Measurements from ENCODE around the gene PGK2.

The PGK2 gene

GRCh38 chr6:49743429-49743828 is 43.7 kb downstream of the PGK2 start:
- FAIRE-seq: no peak
- TF ChIP-seq PAX5 (IDR thresholded peaks at IDR 0.05; ENCODE audit: insufficient read depth, low read length, severe bottlenecking) (no peak), POU2F2 (IDR thresholded peaks at IDR 0.05; ENCODE audit: low read depth, low read length) (no peak), POLR2AphosphoS5 (IDR thresholded peaks at IDR 0.05; ENCODE audit: low read depth, low read length) (no peak), POLR2A (IDR thresholded peaks at IDR 0.05; ENCODE audit: low read depth, low read length) (no peak)
- no peak for DNase-seq (ENCODE audit: insufficient read length, low spot score)

DNA sequence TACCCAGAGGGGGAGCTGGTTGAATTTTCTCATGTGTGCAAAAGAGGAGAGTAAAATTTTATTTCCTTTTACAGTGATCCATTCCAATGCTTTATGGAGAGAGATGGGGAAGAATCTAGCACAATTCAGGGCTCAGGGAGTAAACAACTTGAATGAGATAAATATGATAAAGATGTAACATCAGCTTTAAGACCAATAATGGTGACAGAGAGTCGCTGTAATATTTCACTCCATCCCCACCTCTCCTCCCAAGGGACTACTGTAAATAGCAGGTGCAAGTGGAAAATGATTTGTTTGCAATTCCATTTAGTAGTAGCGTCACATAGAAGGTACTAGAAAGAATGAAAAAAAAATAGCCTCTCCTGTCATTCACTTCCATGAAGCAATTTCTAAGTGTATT is 47.7 kb downstream of the PGK2 start:
- TF ChIP-seq SPI1 (IDR thresholded peaks at IDR 0.05; ENCODE audit: low read depth, low read length): no peak
- no peak for TF ChIP-seq PAX5 (IDR thresholded peaks at IDR 0.05; ENCODE audit: insufficient read depth, low read length, severe bottlenecking)
- TF ChIP-seq TAF1 (IDR thresholded peaks at IDR 0.05; ENCODE audit: low read depth, low read length): no peak
- TF ChIP-seq POLR2AphosphoS5 (IDR thresholded peaks at IDR 0.05; ENCODE audit: low read depth, low read length): no peak
- no peak for TF ChIP-seq POLR2A (IDR thresholded peaks at IDR 0.05; ENCODE audit: low read depth, low read length)
- TF ChIP-seq POU2F2 (IDR thresholded peaks at IDR 0.05; ENCODE audit: low read depth, low read length): no peak
- no peak for FAIRE-seq
- DNase-seq (ENCODE audit: insufficient read length, low spot score): no peak

GRCh38 chr6:49736017-49736508 is 51.0 kb downstream of the PGK2 start:
- FAIRE-seq (no peak), DNase-seq (ENCODE audit: insufficient read length, low spot score) (no peak)
- TF ChIP-seq PAX5 (IDR thresholded peaks at IDR 0.05; ENCODE audit: insufficient read depth, low read length, severe bottlenecking) (no peak), SPI1 (IDR thresholded peaks at IDR 0.05; ENCODE audit: low read depth, low read length) (no peak), POLR2AphosphoS5 (IDR thresholded peaks at IDR 0.05; ENCODE audit: low read depth, low read length) (no peak), POU2F2 (IDR thresholded peaks at IDR 0.05; ENCODE audit: low read depth, low read length) (no peak), TAF1 (IDR thresholded peaks at IDR 0.05; ENCODE audit: low read depth, low read length) (no peak), POLR2A (IDR thresholded peaks at IDR 0.05; ENCODE audit: low read depth, low read length) (no peak)
